Mesenchymal stem cell (in vitro differentiated cells and primary cell): Measurements from ENCODE around the gene TROAP.

Source experiments
- DNase-seq: peaks from one replicate; pipeline ENCODE4 v3.0.0-alpha.2; 2013
- H2AFZ ChIP-seq: one replicate; pipeline ENCODE4 v1.6.1; 2013; ENCODE audit warnings: low read depth, mild to moderate bottlenecking, control low read depth, inconsistent platforms, low read length, moderate library complexity
- H2AK5ac ChIP-seq: 2 replicates; pipeline ENCODE4 v1.6.1; 2013; ENCODE audit warnings: low read length, moderate library complexity, mild to moderate bottlenecking, inconsistent platforms; ENCODE audit not compliant: severe bottlenecking
- H2BK120ac ChIP-seq: one replicate; pipeline ENCODE4 v1.6.1; 2013; ENCODE audit warnings: low read depth, mild to moderate bottlenecking, inconsistent platforms, low read length, moderate library complexity
- H2BK12ac ChIP-seq, 2 experiments: one replicate each; pipeline ENCODE4 v1.6.1; 2013; ENCODE audit warnings: inconsistent platforms in 2 of 2, low read length in 2 of 2, mild to moderate bottlenecking in 2 of 2, moderate library complexity in 2 of 2, control low read depth in 1 of 2
- H2BK15ac ChIP-seq: one replicate; pipeline ENCODE4 v1.6.1; 2013; ENCODE audit warnings: mild to moderate bottlenecking, low read depth, inconsistent platforms; ENCODE audit not compliant: poor library complexity, severe bottlenecking
- H2BK5ac ChIP-seq: 2 replicates; pipeline ENCODE4 v1.6.1; 2013; ENCODE audit warnings: low read depth, mild to moderate bottlenecking, low read length, control low read depth, inconsistent platforms; ENCODE audit not compliant: poor library complexity, severe bottlenecking
- H3K14ac ChIP-seq, 2 experiments: one replicate each; pipeline ENCODE4 v1.6.1; 2013; ENCODE audit warnings: inconsistent platforms in 2 of 2, low read length in 2 of 2, control low read depth in 1 of 2, mild to moderate bottlenecking in 1 of 2, moderate library complexity in 1 of 2
- H3K18ac ChIP-seq, 2 experiments: one replicate each; pipeline ENCODE4 v1.6.1; 2013; ENCODE audit warnings: inconsistent platforms in 2 of 2, low read length in 2 of 2, control low read depth in 1 of 2, low read depth in 1 of 2, mild to moderate bottlenecking in 1 of 2
- H3K23ac ChIP-seq, 2 experiments: one replicate each; pipeline ENCODE4 v1.6.1; 2013; ENCODE audit warnings: inconsistent platforms in 2 of 2, low read length in 2 of 2, mild to moderate bottlenecking in 2 of 2, moderate library complexity in 2 of 2, control low read depth in 1 of 2
- H3K27ac ChIP-seq: 2 replicates; pipeline ENCODE4 v1.5.1; 2013; ENCODE audit warnings: mild to moderate bottlenecking, moderate library complexity, low read length, control low read depth, inconsistent platforms; ENCODE audit not compliant: poor library complexity, severe bottlenecking
- H3K27me3 ChIP-seq, 2 experiments: 2 replicates each; pipeline versions ENCODE4 v1.6.1 to v1.7.0; 2013; ENCODE audit warnings: low read length in 2 of 2, mild to moderate bottlenecking in 2 of 2, moderate library complexity in 2 of 2, control low read depth in 1 of 2, inconsistent platforms in 1 of 2; ENCODE audit not compliant: control insufficient read depth in 1 of 2, insufficient read depth in 1 of 2
- H3K36me3 ChIP-seq, 2 experiments: 2 replicates each; pipeline versions ENCODE4 v1.6.1 to v1.7.0; 2013; ENCODE audit warnings: low read length in 2 of 2, control low read depth in 1 of 2, inconsistent platforms in 1 of 2, low read depth in 1 of 2, mild to moderate bottlenecking in 1 of 2; ENCODE audit not compliant: insufficient read depth in 2 of 2, control insufficient read depth in 1 of 2
- H3K4ac ChIP-seq, 2 experiments: one replicate each; pipeline ENCODE4 v1.6.1; 2013; ENCODE audit warnings: inconsistent platforms in 2 of 2, low read length in 2 of 2, mild to moderate bottlenecking in 2 of 2, moderate library complexity in 2 of 2, control low read depth in 1 of 2, low read depth in 1 of 2
- H3K4me1 ChIP-seq: 2 replicates; pipeline ENCODE4 v1.6.1; 2013; ENCODE audit warnings: low read depth, low read length, control low read depth; ENCODE audit not compliant: control insufficient read depth, insufficient read depth
- H3K4me2 ChIP-seq: 2 replicates; pipeline ENCODE4 v1.6.1; 2013; ENCODE audit warnings: low read length, mild to moderate bottlenecking, inconsistent platforms; ENCODE audit not compliant: poor library complexity, severe bottlenecking
- H3K4me3 ChIP-seq, 2 experiments: 2 replicates each; pipeline versions ENCODE4 v1.5.1 to v1.7.0; 2013; ENCODE audit warnings: low read length in 2 of 2, mild to moderate bottlenecking in 2 of 2, control low read depth in 1 of 2, low read depth in 1 of 2; ENCODE audit not compliant: insufficient read depth in 1 of 2
- H3K79me1 ChIP-seq: replicated peaks from 2 replicates; pipeline ENCODE4 v1.6.1; 2013; ENCODE audit warnings: mild to moderate bottlenecking, control low read depth, low read length, inconsistent platforms; ENCODE audit not compliant: poor library complexity, severe bottlenecking
- H3K9ac ChIP-seq: 2 replicates; pipeline ENCODE4 v1.7.0; 2013; ENCODE audit warnings: mild to moderate bottlenecking, low read length, moderate library complexity
- H3K9me3 ChIP-seq: 2 replicates; pipeline ENCODE4 v1.7.0; 2013; ENCODE audit warnings: mild to moderate bottlenecking, low read length; ENCODE audit not compliant: control insufficient read depth
- H4K8ac ChIP-seq: one replicate; pipeline ENCODE4 v1.6.1; 2013; ENCODE audit warnings: inconsistent platforms, mild to moderate bottlenecking, low read length, moderate library complexity
- H4K91ac ChIP-seq: one replicate; pipeline ENCODE4 v1.6.1; 2013; ENCODE audit warnings: mild to moderate bottlenecking, low read length, inconsistent platforms
- WGBS: methylation state at CpG from one replicate; pipeline ENCODE4 v1.1.7; 2013; ENCODE audit warnings: mixed read lengths; 5-methylcytosine and 5-hydroxymethylcytosine counted together

Gene TROAP

DNA sequence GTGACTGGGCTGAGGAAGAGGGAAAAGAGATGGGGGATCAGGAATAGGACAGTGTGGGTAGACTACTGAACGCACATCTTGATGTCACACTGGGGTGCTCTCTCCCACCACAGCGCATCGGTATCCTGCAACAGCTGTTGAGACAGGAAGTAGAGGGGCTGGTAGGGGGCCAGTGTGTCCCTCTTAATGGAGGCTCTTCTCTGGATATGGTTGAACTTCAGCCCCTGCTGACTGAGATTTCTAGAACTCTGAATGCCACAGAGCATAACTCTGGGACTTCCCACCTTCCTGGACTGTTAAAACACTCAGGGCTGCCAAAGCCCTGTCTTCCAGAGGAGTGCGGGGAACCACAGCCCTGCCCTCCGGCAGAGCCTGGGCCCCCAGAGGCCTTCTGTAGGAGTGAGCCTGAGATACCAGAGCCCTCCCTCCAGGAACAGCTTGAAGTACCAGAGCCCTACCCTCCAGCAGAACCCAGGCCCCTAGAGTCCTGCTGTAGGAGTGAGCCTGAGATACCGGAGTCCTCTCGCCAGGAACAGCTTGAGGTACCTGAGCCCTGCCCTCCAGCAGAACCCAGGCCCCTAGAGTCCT, 7.1 kb downstream of the TROAP start:
- Histone ChIP-seq H3K27me3 (peaks cover 2 to 26% of the 10 kb centered on the region in 2 experiments), H3K18ac (no peak overlapping the region), H4K8ac (no peak overlapping the region), H3K4me1 (peaks cover 4% of the 10 kb centered on the region), H4K91ac (no peak overlapping the region), H3K23ac (no peak overlapping the region), H2AK5ac (no peak overlapping the region), H2BK5ac (no peak overlapping the region), H2AFZ (no peak overlapping the region), H3K9ac (no peak overlapping the region), H3K14ac (no peak overlapping the region), H3K36me3 (peaks cover 8 to 21% of the 10 kb centered on the region in 2 experiments), H3K4ac (no peak overlapping the region), H2BK12ac (no peak overlapping the region), H3K9me3 (no peaks in the 10 kb centered on the region), H2BK15ac (no peak overlapping the region), H2BK120ac (no peak overlapping the region), H3K79me1 (peaks cover 11% of the 10 kb centered on the region), H3K4me3 (no peak overlapping the region), H3K4me2 (no peak overlapping the region), H3K27ac (no peak overlapping the region)
- no peak for DNase-seq
- WGBS = 97% methylated on average over 7 of the region's 7 CpGs

GRCh38 chr12:49330631-49331379, 7.8 kb downstream of the TROAP start:
- H2BK5ac ChIP-seq = no peak overlapping the region
- no peak overlapping the region for H3K27ac ChIP-seq
- no peak overlapping the region for H2BK12ac ChIP-seq
- H4K91ac ChIP-seq = no peak overlapping the region
- no peak overlapping the region for H2BK120ac ChIP-seq
- no peak overlapping the region for H3K23ac ChIP-seq
- no peak overlapping the region for H2AFZ ChIP-seq
- no peak overlapping the region for H3K4me2 ChIP-seq
- peaks cover 8% of the 10 kb centered on the region for H3K79me1 ChIP-seq
- peaks cover 8 to 21% of the 10 kb centered on the region in 2 experiments for H3K36me3 ChIP-seq
- no peak overlapping the region for H4K8ac ChIP-seq
- H3K4me3 ChIP-seq = no peak overlapping the region
- DNase-seq = no peak
- no peak overlapping the region for H2BK15ac ChIP-seq
- H3K27me3 ChIP-seq = peaks cover 9 to 33% of the 10 kb centered on the region in 2 experiments
- 92% methylated on average over 13 of the region's 14 CpGs for WGBS
- H3K9ac ChIP-seq = no peak overlapping the region
- no peak overlapping the region for H3K18ac ChIP-seq
- peaks cover 4% of the 10 kb centered on the region for H3K4me1 ChIP-seq
- no peaks in the 10 kb centered on the region for H3K9me3 ChIP-seq
- no peak overlapping the region for H3K4ac ChIP-seq
- H2AK5ac ChIP-seq = no peak overlapping the region
- no peak overlapping the region for H3K14ac ChIP-seq

- Histone ChIP-seq H2AK5ac (no peak overlapping the region), H3K4me1 (peaks cover 8% of the 10 kb centered on the region), H3K27ac (no peak overlapping the region), H3K18ac (no peak overlapping the region), H2BK12ac (peak overlapping the region in 1 of 2 experiments; percentile 45), H3K4ac (no peak overlapping the region), H4K8ac (no peak overlapping the region), H3K9me3 (no peaks in the 10 kb centered on the region), H3K4me2 (no peak overlapping the region), H3K14ac (no peak overlapping the region), H3K79me1 (peaks cover 4% of the 10 kb centered on the region), H3K4me3 (no peak overlapping the region), H4K91ac (no peak overlapping the region), H3K36me3 (peaks cover 8 to 21% of the 10 kb centered on the region in 2 experiments), H3K9ac (no peak overlapping the region), H2BK120ac (no peak overlapping the region), H3K27me3 (peaks cover 13 to 41% of the 10 kb centered on the region in 2 experiments), H2BK15ac (no peak overlapping the region), H2AFZ (no peak overlapping the region), H2BK5ac (no peak overlapping the region), H3K23ac (no peak overlapping the region)
- 61% methylated on average over 11 of the region's 11 CpGs for WGBS
- DNase-seq = peak; percentile 86
Observed at GRCh38 chr12:49331380-49332222, 8.5 kb downstream of the TROAP start.

DNA sequence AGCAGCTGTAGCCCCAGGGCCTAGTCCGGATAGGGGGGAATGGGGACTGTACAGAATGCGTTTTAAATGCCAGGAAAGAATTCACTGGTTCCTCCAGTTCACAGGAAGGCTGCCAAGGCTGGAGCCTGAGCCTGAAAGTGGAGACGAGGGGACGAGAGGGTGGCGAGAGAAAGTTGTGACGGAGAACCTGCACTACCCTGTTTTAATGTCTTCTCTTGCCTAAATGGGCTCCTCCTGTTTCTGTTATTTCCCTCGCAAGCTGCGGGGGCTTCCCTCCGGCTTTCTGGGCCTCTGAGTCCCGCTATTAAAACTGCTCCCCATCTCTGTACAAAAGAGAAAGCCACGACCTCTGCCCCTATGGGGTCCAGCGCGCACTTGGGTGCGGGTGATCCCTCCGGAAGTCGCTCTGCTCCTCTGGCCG, 9.4 kb downstream of the TROAP start:
- peaks cover 22 to 48% of the 10 kb centered on the region in 2 experiments for H3K27me3 ChIP-seq
- no peak for DNase-seq
- H3K4me1 ChIP-seq = peaks cover 13% of the 10 kb centered on the region
- no peak overlapping the region for H2AK5ac ChIP-seq
- H2BK5ac ChIP-seq = no peak overlapping the region
- H3K9me3 ChIP-seq = no peaks in the 10 kb centered on the region
- no peak overlapping the region for H3K4ac ChIP-seq
- H2BK120ac ChIP-seq = no peak overlapping the region
- no peak overlapping the region for H3K9ac ChIP-seq
- no peak overlapping the region for H2AFZ ChIP-seq
- no peak overlapping the region for H2BK12ac ChIP-seq
- no peak overlapping the region for H3K4me3 ChIP-seq
- no peak overlapping the region for H3K4me2 ChIP-seq
- no peak overlapping the region for H3K18ac ChIP-seq
- peaks cover 3 to 18% of the 10 kb centered on the region in 2 experiments for H3K36me3 ChIP-seq
- no peak overlapping the region for H2BK15ac ChIP-seq
- no peak overlapping the region for H3K27ac ChIP-seq
- H3K79me1 ChIP-seq = no peaks in the 10 kb centered on the region
- no peak overlapping the region for H4K8ac ChIP-seq
- no peak overlapping the region for H3K14ac ChIP-seq
- H4K91ac ChIP-seq = no peak overlapping the region
- H3K23ac ChIP-seq = no peak overlapping the region
- WGBS = 75% methylated on average over 17 of the region's 17 CpGs
